ENCODE data around the gene GPN1. TPM values are rescaled to one million over a fixed set of nuclear protein-coding genes. Genes with fewer than 3 reads are reported as not detected.

Gene GPN1
- total and polyA plus RNA-seq, 2 experiments from 2014 or later: 23.7 to 40.3 TPM

DNA sequence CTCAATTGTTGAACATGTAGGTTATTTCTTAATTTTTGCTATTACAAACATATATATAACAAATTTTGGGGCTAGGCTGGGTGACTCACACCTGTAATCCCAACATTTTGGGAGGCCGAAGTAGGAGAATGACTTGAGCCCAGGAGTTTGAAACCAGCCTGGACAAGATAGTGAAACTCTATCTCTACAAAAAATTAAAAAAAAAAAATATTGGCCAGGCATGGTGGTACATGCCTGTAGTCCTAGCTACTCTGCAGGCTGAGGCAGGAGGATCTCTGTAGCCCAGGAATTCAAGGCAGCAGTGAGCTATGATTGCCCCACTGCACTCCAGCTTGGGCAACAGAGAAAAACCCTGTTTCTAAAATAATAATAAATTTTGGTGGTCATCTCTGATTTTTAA, 58.4 kb downstream of the GPN1 start (continued):
- TF ChIP-seq, protein P1, sequence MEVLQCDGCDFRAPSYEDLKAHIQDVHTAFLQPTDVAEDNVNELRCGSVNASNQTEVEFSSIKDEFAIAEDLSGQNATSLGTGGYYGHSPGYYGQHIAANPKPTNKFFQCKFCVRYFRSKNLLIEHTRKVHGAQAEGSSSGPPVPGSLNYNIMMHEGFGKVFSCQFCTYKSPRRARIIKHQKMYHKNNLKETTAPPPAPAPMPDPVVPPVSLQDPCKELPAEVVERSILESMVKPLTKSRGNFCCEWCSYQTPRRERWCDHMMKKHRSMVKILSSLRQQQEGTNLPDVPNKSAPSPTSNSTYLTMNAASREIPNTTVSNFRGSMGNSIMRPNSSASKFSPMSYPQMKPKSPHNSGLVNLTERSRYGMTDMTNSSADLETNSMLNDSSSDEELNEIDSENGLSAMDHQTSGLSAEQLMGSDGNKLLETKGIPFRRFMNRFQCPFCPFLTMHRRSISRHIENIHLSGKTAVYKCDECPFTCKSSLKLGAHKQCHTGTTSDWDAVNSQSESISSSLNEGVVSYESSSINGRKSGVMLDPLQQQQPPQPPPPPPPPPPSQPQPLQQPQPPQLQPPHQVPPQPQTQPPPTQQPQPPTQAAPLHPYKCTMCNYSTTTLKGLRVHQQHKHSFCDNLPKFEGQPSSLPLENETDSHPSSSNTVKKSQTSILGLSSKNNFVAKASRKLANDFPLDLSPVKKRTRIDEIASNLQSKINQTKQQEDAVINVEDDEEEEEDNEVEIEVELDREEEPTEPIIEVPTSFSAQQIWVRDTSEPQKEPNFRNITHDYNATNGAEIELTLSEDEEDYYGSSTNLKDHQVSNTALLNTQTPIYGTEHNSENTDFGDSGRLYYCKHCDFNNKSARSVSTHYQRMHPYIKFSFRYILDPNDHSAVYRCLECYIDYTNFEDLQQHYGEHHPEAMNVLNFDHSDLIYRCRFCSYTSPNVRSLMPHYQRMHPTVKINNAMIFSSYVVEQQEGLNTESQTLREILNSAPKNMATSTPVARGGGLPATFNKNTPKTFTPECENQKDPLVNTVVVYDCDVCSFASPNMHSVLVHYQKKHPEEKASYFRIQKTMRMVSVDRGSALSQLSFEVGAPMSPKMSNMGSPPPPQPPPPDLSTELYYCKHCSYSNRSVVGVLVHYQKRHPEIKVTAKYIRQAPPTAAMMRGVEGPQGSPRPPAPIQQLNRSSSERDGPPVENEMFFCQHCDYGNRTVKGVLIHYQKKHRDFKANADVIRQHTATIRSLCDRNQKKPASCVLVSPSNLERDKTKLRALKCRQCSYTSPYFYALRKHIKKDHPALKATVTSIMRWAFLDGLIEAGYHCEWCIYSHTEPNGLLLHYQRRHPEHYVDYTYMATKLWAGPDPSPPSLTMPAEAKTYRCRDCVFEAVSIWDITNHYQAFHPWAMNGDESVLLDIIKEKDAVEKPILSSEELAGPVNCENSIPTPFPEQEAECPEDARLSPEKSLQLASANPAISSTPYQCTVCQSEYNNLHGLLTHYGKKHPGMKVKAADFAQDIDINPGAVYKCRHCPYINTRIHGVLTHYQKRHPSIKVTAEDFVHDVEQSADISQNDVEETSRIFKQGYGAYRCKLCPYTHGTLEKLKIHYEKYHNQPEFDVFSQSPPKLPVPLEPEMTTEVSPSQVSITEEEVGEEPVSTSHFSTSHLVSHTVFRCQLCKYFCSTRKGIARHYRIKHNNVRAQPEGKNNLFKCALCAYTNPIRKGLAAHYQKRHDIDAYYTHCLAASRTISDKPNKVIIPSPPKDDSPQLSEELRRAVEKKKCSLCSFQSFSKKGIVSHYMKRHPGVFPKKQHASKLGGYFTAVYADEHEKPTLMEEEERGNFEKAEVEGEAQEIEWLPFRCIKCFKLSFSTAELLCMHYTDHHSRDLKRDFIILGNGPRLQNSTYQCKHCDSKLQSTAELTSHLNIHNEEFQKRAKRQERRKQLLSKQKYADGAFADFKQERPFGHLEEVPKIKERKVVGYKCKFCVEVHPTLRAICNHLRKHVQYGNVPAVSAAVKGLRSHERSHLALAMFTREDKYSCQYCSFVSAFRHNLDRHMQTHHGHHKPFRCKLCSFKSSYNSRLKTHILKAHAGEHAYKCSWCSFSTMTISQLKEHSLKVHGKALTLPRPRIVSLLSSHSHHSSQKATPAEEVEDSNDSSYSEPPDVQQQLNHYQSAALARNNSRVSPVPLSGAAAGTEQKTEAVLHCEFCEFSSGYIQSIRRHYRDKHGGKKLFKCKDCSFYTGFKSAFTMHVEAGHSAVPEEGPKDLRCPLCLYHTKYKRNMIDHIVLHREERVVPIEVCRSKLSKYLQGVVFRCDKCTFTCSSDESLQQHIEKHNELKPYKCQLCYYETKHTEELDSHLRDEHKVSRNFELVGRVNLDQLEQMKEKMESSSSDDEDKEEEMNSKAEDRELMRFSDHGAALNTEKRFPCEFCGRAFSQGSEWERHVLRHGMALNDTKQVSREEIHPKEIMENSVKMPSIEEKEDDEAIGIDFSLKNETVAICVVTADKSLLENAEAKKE (CRISPR knock-in tag; IDR thresholded peaks at IDR 0.05): no peak

DNA sequence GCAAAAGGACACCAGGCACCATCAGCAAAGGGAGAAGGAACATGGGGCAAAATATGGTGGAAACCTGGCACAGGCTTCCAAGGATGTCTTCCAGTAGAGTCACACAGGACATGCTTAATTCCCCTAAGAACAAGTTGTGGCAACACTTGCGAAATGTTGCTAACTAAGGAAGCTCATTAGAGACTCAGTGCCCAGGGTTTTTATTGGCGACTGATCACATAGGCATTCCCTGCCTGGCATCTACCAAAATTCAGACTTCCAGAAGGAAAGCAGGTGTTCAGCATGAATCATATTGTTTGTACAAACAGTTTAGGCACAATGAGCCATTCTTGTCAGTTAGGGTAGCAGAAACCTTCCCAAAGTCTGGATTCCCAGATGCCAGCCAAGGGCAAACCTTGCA, 60.6 kb downstream of the GPN1 start:
- no peak overlapping the region for H3K4me3 ChIP-seq
- peaks cover 4% of the 10 kb centered on the region; the same call in 1 of the 2 replicates for H4K20me1 ChIP-seq (replicated peaks; ENCODE audit: insufficient read depth)
- H3K27ac Mint-ChIP-seq: no peak overlapping the region
- no peaks in the 10 kb centered on the region for H3F3A ChIP-seq (replicated peaks; ENCODE audit: low read depth)
- no peaks in the 10 kb centered on the region for H3K79me2 ChIP-seq (replicated peaks; ENCODE audit: insufficient read depth)
- no peaks in the 10 kb centered on the region for H3K27me3 ChIP-seq (ENCODE audit: insufficient read depth)
- no peaks in the 10 kb centered on the region for H3K9me2 ChIP-seq (ENCODE audit: insufficient read depth)
- peaks cover 17% of the 10 kb centered on the region; the same call in 2 of the 3 replicates for H3K36me3 Mint-ChIP-seq (ENCODE audit: low read depth)
- no peak for ATAC-seq
- H3K4me1 ChIP-seq (ENCODE audit: insufficient read depth): no peaks in the 10 kb centered on the region
- no peaks in the 10 kb centered on the region for H3K27me3 Mint-ChIP-seq (ENCODE audit: insufficient read depth, low read depth, poor library complexity)
- H3K4me1 Mint-ChIP-seq: no peaks in the 10 kb centered on the region
- H3K27ac ChIP-seq (ENCODE audit: low read depth): no peak overlapping the region
- H3K4me2 ChIP-seq: no peak overlapping the region
- DNase-seq (ENCODE audit: low spot score): no peak
- TF ChIP-seq, protein P2, sequence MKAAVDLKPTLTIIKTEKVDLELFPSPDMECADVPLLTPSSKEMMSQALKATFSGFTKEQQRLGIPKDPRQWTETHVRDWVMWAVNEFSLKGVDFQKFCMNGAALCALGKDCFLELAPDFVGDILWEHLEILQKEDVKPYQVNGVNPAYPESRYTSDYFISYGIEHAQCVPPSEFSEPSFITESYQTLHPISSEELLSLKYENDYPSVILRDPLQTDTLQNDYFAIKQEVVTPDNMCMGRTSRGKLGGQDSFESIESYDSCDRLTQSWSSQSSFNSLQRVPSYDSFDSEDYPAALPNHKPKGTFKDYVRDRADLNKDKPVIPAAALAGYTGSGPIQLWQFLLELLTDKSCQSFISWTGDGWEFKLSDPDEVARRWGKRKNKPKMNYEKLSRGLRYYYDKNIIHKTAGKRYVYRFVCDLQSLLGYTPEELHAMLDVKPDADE (IDR thresholded peaks at IDR 0.05): no peak
- no peak overlapping the region for H3K4me3 Mint-ChIP-seq
- H3K9me3 Mint-ChIP-seq: no peaks in the 10 kb centered on the region
- H2AFZ ChIP-seq: no peak overlapping the region
- H3K36me3 ChIP-seq (ENCODE audit: insufficient read depth): peaks cover 7% of the 10 kb centered on the region; the same call in 1 of the 2 replicates

DNA sequence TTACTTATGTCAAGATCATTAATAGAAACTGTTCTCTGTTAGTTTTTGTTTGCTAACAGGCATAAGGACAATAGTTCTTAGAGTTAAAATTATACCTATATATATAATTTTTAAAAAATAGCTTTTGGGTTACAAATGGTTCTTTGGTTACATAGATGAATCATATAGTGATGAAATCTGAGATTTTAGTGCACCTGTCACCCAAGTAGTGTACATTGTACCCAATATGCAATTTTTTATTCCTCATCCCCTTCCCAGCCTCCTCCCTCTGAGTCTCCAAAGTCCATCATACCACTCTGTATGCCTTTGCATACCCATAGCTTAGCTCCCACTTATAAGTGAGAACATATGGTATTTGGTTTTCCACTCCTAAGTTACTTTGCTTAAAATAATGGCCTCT, 61.2 kb downstream of the GPN1 start:
- Mint-ChIP-seq H3K4me1 (no peaks in the 10 kb centered on the region), H3K27ac (no peak overlapping the region), H3K27me3 (ENCODE audit: insufficient read depth, low read depth, poor library complexity) (no peaks in the 10 kb centered on the region), H3K36me3 (ENCODE audit: low read depth) (peaks cover 14% of the 10 kb centered on the region; the same call in 2 of the 3 replicates), H3K9me3 (no peaks in the 10 kb centered on the region), H3K4me3 (no peak overlapping the region)
- no peak overlapping the region for H3K27ac ChIP-seq (ENCODE audit: low read depth)
- ATAC-seq (no peak), DNase-seq (ENCODE audit: low spot score) (no peak)
- H3K4me3 ChIP-seq: no peak overlapping the region
- H3K27me3 ChIP-seq (ENCODE audit: insufficient read depth): no peaks in the 10 kb centered on the region
- H3K9me2 ChIP-seq (ENCODE audit: insufficient read depth): no peaks in the 10 kb centered on the region
- no peak overlapping the region for H3K4me2 ChIP-seq
- H3F3A ChIP-seq (replicated peaks; ENCODE audit: low read depth): no peaks in the 10 kb centered on the region
- no peak overlapping the region for H2AFZ ChIP-seq
- peaks cover 7% of the 10 kb centered on the region; the same call in 1 of the 2 replicates for H3K36me3 ChIP-seq (ENCODE audit: insufficient read depth)
- no peaks in the 10 kb centered on the region for H3K4me1 ChIP-seq (ENCODE audit: insufficient read depth)
- H4K20me1 ChIP-seq (replicated peaks; ENCODE audit: insufficient read depth): peaks cover 4% of the 10 kb centered on the region; the same call in 1 of the 2 replicates
- no peaks in the 10 kb centered on the region for H3K79me2 ChIP-seq (replicated peaks; ENCODE audit: insufficient read depth)
- TF ChIP-seq, protein P3, sequence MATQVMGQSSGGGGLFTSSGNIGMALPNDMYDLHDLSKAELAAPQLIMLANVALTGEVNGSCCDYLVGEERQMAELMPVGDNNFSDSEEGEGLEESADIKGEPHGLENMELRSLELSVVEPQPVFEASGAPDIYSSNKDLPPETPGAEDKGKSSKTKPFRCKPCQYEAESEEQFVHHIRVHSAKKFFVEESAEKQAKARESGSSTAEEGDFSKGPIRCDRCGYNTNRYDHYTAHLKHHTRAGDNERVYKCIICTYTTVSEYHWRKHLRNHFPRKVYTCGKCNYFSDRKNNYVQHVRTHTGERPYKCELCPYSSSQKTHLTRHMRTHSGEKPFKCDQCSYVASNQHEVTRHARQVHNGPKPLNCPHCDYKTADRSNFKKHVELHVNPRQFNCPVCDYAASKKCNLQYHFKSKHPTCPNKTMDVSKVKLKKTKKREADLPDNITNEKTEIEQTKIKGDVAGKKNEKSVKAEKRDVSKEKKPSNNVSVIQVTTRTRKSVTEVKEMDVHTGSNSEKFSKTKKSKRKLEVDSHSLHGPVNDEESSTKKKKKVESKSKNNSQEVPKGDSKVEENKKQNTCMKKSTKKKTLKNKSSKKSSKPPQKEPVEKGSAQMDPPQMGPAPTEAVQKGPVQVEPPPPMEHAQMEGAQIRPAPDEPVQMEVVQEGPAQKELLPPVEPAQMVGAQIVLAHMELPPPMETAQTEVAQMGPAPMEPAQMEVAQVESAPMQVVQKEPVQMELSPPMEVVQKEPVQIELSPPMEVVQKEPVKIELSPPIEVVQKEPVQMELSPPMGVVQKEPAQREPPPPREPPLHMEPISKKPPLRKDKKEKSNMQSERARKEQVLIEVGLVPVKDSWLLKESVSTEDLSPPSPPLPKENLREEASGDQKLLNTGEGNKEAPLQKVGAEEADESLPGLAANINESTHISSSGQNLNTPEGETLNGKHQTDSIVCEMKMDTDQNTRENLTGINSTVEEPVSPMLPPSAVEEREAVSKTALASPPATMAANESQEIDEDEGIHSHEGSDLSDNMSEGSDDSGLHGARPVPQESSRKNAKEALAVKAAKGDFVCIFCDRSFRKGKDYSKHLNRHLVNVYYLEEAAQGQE (IDR thresholded peaks at IDR 0.05; ENCODE audit: unreplicated experiment): no peak
- TF ChIP-seq, protein P4, sequence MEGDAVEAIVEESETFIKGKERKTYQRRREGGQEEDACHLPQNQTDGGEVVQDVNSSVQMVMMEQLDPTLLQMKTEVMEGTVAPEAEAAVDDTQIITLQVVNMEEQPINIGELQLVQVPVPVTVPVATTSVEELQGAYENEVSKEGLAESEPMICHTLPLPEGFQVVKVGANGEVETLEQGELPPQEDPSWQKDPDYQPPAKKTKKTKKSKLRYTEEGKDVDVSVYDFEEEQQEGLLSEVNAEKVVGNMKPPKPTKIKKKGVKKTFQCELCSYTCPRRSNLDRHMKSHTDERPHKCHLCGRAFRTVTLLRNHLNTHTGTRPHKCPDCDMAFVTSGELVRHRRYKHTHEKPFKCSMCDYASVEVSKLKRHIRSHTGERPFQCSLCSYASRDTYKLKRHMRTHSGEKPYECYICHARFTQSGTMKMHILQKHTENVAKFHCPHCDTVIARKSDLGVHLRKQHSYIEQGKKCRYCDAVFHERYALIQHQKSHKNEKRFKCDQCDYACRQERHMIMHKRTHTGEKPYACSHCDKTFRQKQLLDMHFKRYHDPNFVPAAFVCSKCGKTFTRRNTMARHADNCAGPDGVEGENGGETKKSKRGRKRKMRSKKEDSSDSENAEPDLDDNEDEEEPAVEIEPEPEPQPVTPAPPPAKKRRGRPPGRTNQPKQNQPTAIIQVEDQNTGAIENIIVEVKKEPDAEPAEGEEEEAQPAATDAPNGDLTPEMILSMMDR (conservative IDR thresholded peaks at IDR 0.05; ENCODE audit: low read depth in 2 of 2): no peak

Data from GM23338 (cell line).